SH-SY5Y (cell line): Measurements from ENCODE around the gene PCMTD2.

Experiments used
- GATA2 ChIP-seq: IDR thresholded peaks from 2 replicates; pipeline ENCODE4 v1.6.1; 2011; ENCODE audit warnings: mild to moderate bottlenecking, low read depth, low read length
- GATA3 ChIP-seq: IDR thresholded peaks from 2 replicates; pipeline ENCODE4 v1.6.1; 2011; ENCODE audit warnings: low read depth, mild to moderate bottlenecking, low read length, moderate library complexity

PCMTD2 gene

GRCh38 chr20:64276817-64277216 is 21.3 kb downstream of the PCMTD2 start:
- TF ChIP-seq GATA2 = no peak
- TF ChIP-seq GATA3 = no peak

- TF ChIP-seq GATA3 (no peak), GATA2 (no peak)
Observed at GRCh38 chr20:64277571-64278316, 22.2 kb downstream of the PCMTD2 start.

GRCh38 chr20:64278317-64278681 is 22.8 kb downstream of the PCMTD2 start:
- TF ChIP-seq GATA2 (no peak), GATA3 (no peak)

- TF ChIP-seq GATA2 (no peak), GATA3 (no peak)
Observed at GRCh38 chr20:64279826-64280459, 24.4 kb downstream of the PCMTD2 start.

GRCh38 chr20:64280460-64280843 is 24.9 kb downstream of the PCMTD2 start:
- TF ChIP-seq GATA3 (no peak), GATA2 (no peak)

GRCh38 chr20:64283646-64284045 is 28.1 kb downstream of the PCMTD2 start:
- TF ChIP-seq GATA3 = no peak
- no peak for TF ChIP-seq GATA2
